ENCODE measurements around the gene GFPT2. TPM values are rescaled to one million over a fixed set of nuclear protein-coding genes. Genes with fewer than 3 reads are reported as not detected.
A peak's percentile ranks its signal among the peaks of the same experiment; 100 is the strongest.

The GFPT2 gene
- 10 to 100 TPM; 14.9 to 29.1 TPM for total RNA-seq
- polyA plus RNA-seq (ENCODE audit: insufficient read length in 2 of 2) = 10 to 100 TPM in 1 of 2 donors, 1 to 10 TPM in 1; 10.0 to 17.4 TPM
- long read RNA-seq, donor 1, partial matches to known transcripts = 0 of 3 reads
- long read RNA-seq, donor 1, other reads (novel, unspliced or antisense) = 0 of 3 reads
- long read RNA-seq, donor 2, partial matches to known transcripts = 0 of 1 reads
- long read RNA-seq, donor 2, other reads (novel, unspliced or antisense) = 0 of 1 reads
- long read RNA-seq, donor 3, partial matches to known transcripts = 0 of 4 reads
- long read RNA-seq, donor 3, other reads (novel, unspliced or antisense) = 0 of 4 reads
- long read RNA-seq, donor 4, partial matches to known transcripts = 0 of 1 reads
- long read RNA-seq, donor 4, other reads (novel, unspliced or antisense) = 0 of 1 reads

- H3K9me3 ChIP-seq (ENCODE audit: control insufficient read depth, insufficient read depth, low read length) = no peaks in the 10 kb centered on the region
These were observed at the start of gene GFPT2 for GRCh38 chr5:180353048-180353979. Gene GFPT2 (minus strand): TSS chr5:180353336. CDS start chr5:180353217, 119 bp downstream.

GRCh38 chr5:180402716-180403115 is 49.6 kb upstream of the GFPT2 start:
- DNase-seq (ENCODE audit: low read depth in 4 of 6, low spot score in 6 of 6) = no peak
- no peaks in the 10 kb centered on the region for H3K27me3 ChIP-seq (ENCODE audit: control insufficient read depth, insufficient read depth, low read length)
- WGBS (ENCODE audit: insufficient coverage) = 98% methylated on average over 12 of the region's 13 CpGs

More at GRCh38 chr5:180353048-180353979, at the start of gene GFPT2:
- Histone ChIP-seq H3K4me3 (ENCODE audit: low read depth, low read length) (peak within 1 kb of the TSS; percentile 78), H3K4me1 (ENCODE audit: control insufficient read depth, insufficient read depth, low read length) (peaks cover 40% of the 10 kb centered on the region), H3K27ac (ENCODE audit: low read depth, low read length) (no peak within 1 kb of the TSS), H3K27me3 (ENCODE audit: control insufficient read depth, insufficient read depth, low read length) (peaks cover 20% of the 10 kb centered on the region), H3K36me3 (ENCODE audit: control insufficient read depth, insufficient read depth, low read length) (peaks cover 3% of the 10 kb centered on the region)
- peak; percentile 46 to 96 (median 82) for DNase-seq (ENCODE audit: low read depth in 4 of 6, low spot score in 6 of 6)
- WGBS (ENCODE audit: insufficient coverage) = 0% methylated on average over 92 of the region's 106 CpGs

GRCh38 chr5:180401229-180401907 is 48.2 kb upstream of the GFPT2 start:
- Histone ChIP-seq H3K27ac (ENCODE audit: low read depth, low read length) (no peak overlapping the region), H3K27me3 (ENCODE audit: control insufficient read depth, insufficient read depth, low read length) (no peaks in the 10 kb centered on the region), H3K36me3 (ENCODE audit: control insufficient read depth, insufficient read depth, low read length) (no peaks in the 10 kb centered on the region), H3K9me3 (ENCODE audit: control insufficient read depth, insufficient read depth, low read length) (peaks cover 2% of the 10 kb centered on the region), H3K4me3 (ENCODE audit: low read depth, low read length) (no peak overlapping the region), H3K4me1 (ENCODE audit: control insufficient read depth, insufficient read depth, low read length) (peaks cover 3% of the 10 kb centered on the region)
- no peak for DNase-seq (ENCODE audit: low read depth in 4 of 6, low spot score in 6 of 6)
- 94% methylated on average over 10 of the region's 11 CpGs for WGBS (ENCODE audit: insufficient coverage)

More at GRCh38 chr5:180402716-180403115, 49.6 kb upstream of the GFPT2 start:
- peaks cover 3% of the 10 kb centered on the region for H3K4me1 ChIP-seq (ENCODE audit: control insufficient read depth, insufficient read depth, low read length)
- H3K4me3 ChIP-seq (ENCODE audit: low read depth, low read length) = no peak overlapping the region
- no peak overlapping the region for H3K27ac ChIP-seq (ENCODE audit: low read depth, low read length)
- H3K36me3 ChIP-seq (ENCODE audit: control insufficient read depth, insufficient read depth, low read length) = no peaks in the 10 kb centered on the region
- no peaks in the 10 kb centered on the region for H3K9me3 ChIP-seq (ENCODE audit: control insufficient read depth, insufficient read depth, low read length)

GRCh38 chr5:180400416-180400815 is 47.3 kb upstream of the GFPT2 start:
- no peak overlapping the region for H3K4me3 ChIP-seq (ENCODE audit: low read depth, low read length)
- DNase-seq (ENCODE audit: low read depth in 4 of 6, low spot score in 6 of 6) = no peak
- H3K36me3 ChIP-seq (ENCODE audit: control insufficient read depth, insufficient read depth, low read length) = no peaks in the 10 kb centered on the region
- no peaks in the 10 kb centered on the region for H3K27me3 ChIP-seq (ENCODE audit: control insufficient read depth, insufficient read depth, low read length)
- no peak overlapping the region for H3K27ac ChIP-seq (ENCODE audit: low read depth, low read length)
- WGBS (ENCODE audit: insufficient coverage) = 82% methylated on average over 9 of the region's 9 CpGs
- H3K4me1 ChIP-seq (ENCODE audit: control insufficient read depth, insufficient read depth, low read length) = peaks cover 3% of the 10 kb centered on the region
- H3K9me3 ChIP-seq (ENCODE audit: control insufficient read depth, insufficient read depth, low read length) = peaks cover 2% of the 10 kb centered on the region

GRCh38 chr5:180399401-180400215 is 46.5 kb upstream of the GFPT2 start:
- H3K27ac ChIP-seq (ENCODE audit: low read depth, low read length) = no peak overlapping the region
- peaks cover 3% of the 10 kb centered on the region for H3K4me1 ChIP-seq (ENCODE audit: control insufficient read depth, insufficient read depth, low read length)
- 88% methylated on average over 14 of the region's 20 CpGs for WGBS (ENCODE audit: insufficient coverage)
- H3K4me3 ChIP-seq (ENCODE audit: low read depth, low read length) = no peak overlapping the region
- peaks cover 2% of the 10 kb centered on the region for H3K9me3 ChIP-seq (ENCODE audit: control insufficient read depth, insufficient read depth, low read length)
- no peaks in the 10 kb centered on the region for H3K27me3 ChIP-seq (ENCODE audit: control insufficient read depth, insufficient read depth, low read length)
- DNase-seq (ENCODE audit: low read depth in 4 of 6, low spot score in 6 of 6) = peak in 1 of 6 donors; percentile 11
- H3K36me3 ChIP-seq (ENCODE audit: control insufficient read depth, insufficient read depth, low read length) = no peaks in the 10 kb centered on the region

- H3K4me3 ChIP-seq (ENCODE audit: low read depth, low read length) = no peak overlapping the region
- peaks cover 3% of the 10 kb centered on the region for H3K4me1 ChIP-seq (ENCODE audit: control insufficient read depth, insufficient read depth, low read length)
- WGBS (ENCODE audit: insufficient coverage) = 24% methylated on average over 11 of the region's 12 CpGs
- peaks cover 2% of the 10 kb centered on the region for H3K9me3 ChIP-seq (ENCODE audit: control insufficient read depth, insufficient read depth, low read length)
- H3K27me3 ChIP-seq (ENCODE audit: control insufficient read depth, insufficient read depth, low read length) = no peaks in the 10 kb centered on the region
- no peaks in the 10 kb centered on the region for H3K36me3 ChIP-seq (ENCODE audit: control insufficient read depth, insufficient read depth, low read length)
- no peak overlapping the region for H3K27ac ChIP-seq (ENCODE audit: low read depth, low read length)
- peak in 5 of 6 donors; percentile 4 to 81 (median 23) for DNase-seq (ENCODE audit: low read depth in 4 of 6, low spot score in 6 of 6)
These were observed 43.8 kb upstream of the GFPT2 start for GRCh38 chr5:180396926-180397325.

GRCh38 chr5:180395540-180396274 is 42.6 kb upstream of the GFPT2 start:
- 82% methylated on average over 12 of the region's 16 CpGs for WGBS (ENCODE audit: insufficient coverage)
- Histone ChIP-seq H3K27ac (ENCODE audit: low read depth, low read length) (no peak overlapping the region), H3K4me1 (ENCODE audit: control insufficient read depth, insufficient read depth, low read length) (peaks cover 3% of the 10 kb centered on the region), H3K4me3 (ENCODE audit: low read depth, low read length) (no peak overlapping the region), H3K9me3 (ENCODE audit: control insufficient read depth, insufficient read depth, low read length) (peaks cover 2% of the 10 kb centered on the region), H3K36me3 (ENCODE audit: control insufficient read depth, insufficient read depth, low read length) (no peaks in the 10 kb centered on the region), H3K27me3 (ENCODE audit: control insufficient read depth, insufficient read depth, low read length) (no peaks in the 10 kb centered on the region)
- peak in 1 of 6 donors; percentile 3 for DNase-seq (ENCODE audit: low read depth in 4 of 6, low spot score in 6 of 6)

GRCh38 chr5:180394031-180394636 is 41.0 kb upstream of the GFPT2 start:
- Histone ChIP-seq H3K27ac (ENCODE audit: low read depth, low read length) (no peak overlapping the region), H3K4me1 (ENCODE audit: control insufficient read depth, insufficient read depth, low read length) (no peaks in the 10 kb centered on the region), H3K27me3 (ENCODE audit: control insufficient read depth, insufficient read depth, low read length) (no peaks in the 10 kb centered on the region), H3K36me3 (ENCODE audit: control insufficient read depth, insufficient read depth, low read length) (no peaks in the 10 kb centered on the region), H3K9me3 (ENCODE audit: control insufficient read depth, insufficient read depth, low read length) (peaks cover 2% of the 10 kb centered on the region), H3K4me3 (ENCODE audit: low read depth, low read length) (no peak overlapping the region)
- no peak for DNase-seq (ENCODE audit: low read depth in 4 of 6, low spot score in 6 of 6)
- 85% methylated on average over 10 of the region's 13 CpGs for WGBS (ENCODE audit: insufficient coverage)
